Measurements from ENCODE around the gene RLN3. TPM values are rescaled to one million over a fixed set of nuclear protein-coding genes. Genes with fewer than 3 reads are reported as not detected.
"Not testable (repeated sequence)": the region's sequence is repeated elsewhere in the genome, so short reads cannot be mapped to it uniquely, and the experiment has no call there.

The RLN3 gene
- total and polyA plus RNA-seq, 10 donors = 0.35 TPM; not detected in 9

DNA sequence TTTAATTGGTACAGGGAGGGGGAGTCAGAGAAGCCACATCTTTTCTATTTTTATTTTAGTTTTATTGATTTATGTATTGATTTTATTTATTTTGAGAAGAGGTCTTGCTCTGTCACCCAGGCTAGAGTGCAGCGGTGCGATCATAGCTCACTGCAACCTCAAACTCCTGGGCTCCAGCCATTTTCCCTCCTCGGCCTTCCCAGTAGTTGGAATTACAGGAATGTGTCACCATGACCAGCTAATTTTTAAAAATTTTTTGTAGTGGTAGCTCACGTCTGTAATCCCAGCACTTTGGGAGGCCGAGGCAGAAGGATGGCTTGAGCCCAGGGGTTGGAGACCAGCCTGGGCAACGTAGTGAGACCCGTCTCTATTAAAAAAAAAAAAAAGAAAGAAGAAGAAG, 7.8 kb downstream of the RLN3 start:
- TF ChIP-seq POLR2AphosphoS5 (IDR thresholded peaks at IDR 0.05) (no peak), POLR2A (IDR thresholded peaks at IDR 0.05) (no peak)
- TF ChIP-seq, protein P1, sequence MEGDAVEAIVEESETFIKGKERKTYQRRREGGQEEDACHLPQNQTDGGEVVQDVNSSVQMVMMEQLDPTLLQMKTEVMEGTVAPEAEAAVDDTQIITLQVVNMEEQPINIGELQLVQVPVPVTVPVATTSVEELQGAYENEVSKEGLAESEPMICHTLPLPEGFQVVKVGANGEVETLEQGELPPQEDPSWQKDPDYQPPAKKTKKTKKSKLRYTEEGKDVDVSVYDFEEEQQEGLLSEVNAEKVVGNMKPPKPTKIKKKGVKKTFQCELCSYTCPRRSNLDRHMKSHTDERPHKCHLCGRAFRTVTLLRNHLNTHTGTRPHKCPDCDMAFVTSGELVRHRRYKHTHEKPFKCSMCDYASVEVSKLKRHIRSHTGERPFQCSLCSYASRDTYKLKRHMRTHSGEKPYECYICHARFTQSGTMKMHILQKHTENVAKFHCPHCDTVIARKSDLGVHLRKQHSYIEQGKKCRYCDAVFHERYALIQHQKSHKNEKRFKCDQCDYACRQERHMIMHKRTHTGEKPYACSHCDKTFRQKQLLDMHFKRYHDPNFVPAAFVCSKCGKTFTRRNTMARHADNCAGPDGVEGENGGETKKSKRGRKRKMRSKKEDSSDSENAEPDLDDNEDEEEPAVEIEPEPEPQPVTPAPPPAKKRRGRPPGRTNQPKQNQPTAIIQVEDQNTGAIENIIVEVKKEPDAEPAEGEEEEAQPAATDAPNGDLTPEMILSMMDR (IDR thresholded peaks at IDR 0.05 in 8 of 11, conservative IDR thresholded peaks at IDR 0.05 in 3 of 11) = no peak
- H3K27ac ChIP-seq = no peak overlapping the region
- intact Hi-C loops (cut with DNase I; ENCODE audit: low total_unique reads) = loop anchor here (10.0 kb wide), 1 partner anchor 81 kb away; the partner anchor contains the start of gene DCAF15
- no peaks in the 10 kb centered on the region for H3K27me3 ChIP-seq (replicated peaks in 1 of 7)
- H3K36me3 ChIP-seq = peaks cover 0 to 63% (median 21%) of the 10 kb centered on the region in 6 donors
- no peak overlapping the region for H3K4me3 ChIP-seq
- H3K9me3 ChIP-seq = no peaks in the 10 kb centered on the region
- WGBS, 5 donors = 88 to 92% (median 91%) methylated on average over 7 of the region's 7 CpGs
- no peak for DNase-seq
- peaks cover 5 to 64% (median 29%) of the 10 kb centered on the region in 6 donors for H3K4me1 ChIP-seq

DNA sequence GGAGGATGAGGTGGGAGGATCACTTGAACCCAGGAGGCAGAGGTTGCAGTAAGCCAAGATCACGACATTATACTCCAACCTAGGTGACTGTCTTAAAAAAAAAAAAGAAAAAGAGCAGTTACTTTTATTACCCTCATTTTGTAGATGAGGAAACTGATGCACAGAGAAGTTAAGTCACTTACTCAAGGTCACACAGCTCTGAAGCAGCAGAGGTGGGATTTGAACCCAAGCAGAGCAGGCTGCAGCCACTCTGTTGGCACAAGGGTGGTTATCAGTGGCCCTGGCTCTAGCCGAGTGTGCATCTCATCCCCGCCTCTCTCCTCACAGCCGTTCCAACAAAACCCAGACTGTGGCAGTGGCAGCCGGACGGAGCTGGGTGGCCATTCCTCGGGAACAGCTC, 11.2 kb downstream of the RLN3 start:
- intact Hi-C loops (cut with DNase I; ENCODE audit: low total_unique reads) = loop anchor here (10.0 kb wide), 1 partner anchor 84 kb away; the partner anchor contains the start of gene DCAF15

DNA sequence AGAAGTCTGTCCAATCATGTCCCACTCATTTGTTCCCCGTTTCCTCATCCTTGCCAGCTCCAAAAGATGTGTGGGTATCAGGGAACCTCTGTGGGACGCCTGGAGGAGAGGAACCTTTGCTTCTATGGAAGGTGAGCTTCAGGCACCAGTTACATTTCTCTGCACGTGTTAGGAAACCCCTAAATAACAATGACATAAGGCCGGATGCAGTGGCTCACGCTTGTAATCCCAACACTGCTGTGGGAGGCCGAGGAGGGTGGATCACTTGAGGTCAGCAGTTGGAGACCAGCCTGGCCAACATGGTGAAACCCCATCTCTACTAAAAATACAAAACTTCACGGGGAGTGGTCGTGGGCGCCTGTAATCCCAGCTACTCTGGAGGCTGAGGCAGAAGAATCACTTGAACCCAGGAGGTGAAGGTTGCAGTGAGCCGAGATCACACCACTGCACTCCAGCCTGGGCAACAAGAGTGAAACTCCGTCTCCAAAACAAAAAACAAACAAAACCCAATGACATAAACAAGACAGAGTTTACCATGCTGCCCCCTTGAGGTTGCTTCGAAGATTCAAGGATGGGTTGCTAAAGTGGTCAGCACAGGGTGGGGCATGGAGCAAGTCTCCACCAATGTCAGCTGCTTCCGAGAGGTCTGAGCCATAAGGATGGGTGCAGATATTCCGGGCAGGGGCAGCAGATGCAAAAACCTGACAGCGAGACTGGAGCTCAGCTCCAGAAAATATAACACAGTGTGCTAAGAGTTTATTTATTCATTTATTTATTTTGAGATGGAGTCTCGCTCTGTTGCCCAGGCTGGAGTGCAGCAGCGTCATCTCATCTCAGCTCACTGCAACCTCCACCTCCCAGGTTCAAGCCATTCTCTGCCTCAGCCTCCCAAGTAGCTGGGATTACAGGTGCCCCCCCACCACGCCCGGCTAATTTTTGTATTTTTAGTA, 15.0 kb downstream of the RLN3 start:
- Histone ChIP-seq H3K4me1 (peaks cover 4 to 27% (median 10%) of the 10 kb centered on the region in 6 donors), H3K27ac (peak overlapping the region in 7 of 8 donors; percentile 13 to 76 (median 59)), H3K4me3 (peak overlapping the region in 1 of 8 donors; percentile 3), H3K36me3 (peaks cover 0 to 100% (median 52%) of the 10 kb centered on the region in 6 donors)
- H3K27me3 ChIP-seq (replicated peaks in 1 of 7); H3K9me3 ChIP-seq; DNase-seq: not testable (repeated sequence)
- peak in 1 of 3 donors; percentile 18 for TF ChIP-seq POLR2AphosphoS5 (IDR thresholded peaks at IDR 0.05)
- TF ChIP-seq, protein P1 (IDR thresholded peaks at IDR 0.05 in 8 of 11, conservative IDR thresholded peaks at IDR 0.05 in 3 of 11) = peak; percentile 20 to 88 (median 70)
- intact Hi-C loops (cut with DNase I; ENCODE audit: low total_unique reads) = loop anchor here (10.0 kb wide), 1 partner anchor 158 kb away; no protein-coding TSS in a partner anchor
- 57 to 70% (median 64%) methylated on average over 18 to 19 of the region's 19 CpGs for WGBS, 5 donors

More for the DNA sequence above, 11.2 kb downstream of the RLN3 start:
- H3K27ac ChIP-seq = no peak overlapping the region
- no peaks in the 10 kb centered on the region for H3K9me3 ChIP-seq
- peaks cover 4 to 51% (median 11%) of the 10 kb centered on the region in 6 donors for H3K4me1 ChIP-seq
- 92 to 95% (median 93%) methylated on average over 7 of the region's 7 CpGs for WGBS, 5 donors
- no peak overlapping the region for H3K4me3 ChIP-seq
- H3K36me3 ChIP-seq = peaks cover 0 to 97% (median 32%) of the 10 kb centered on the region in 6 donors
- no peaks in the 10 kb centered on the region for H3K27me3 ChIP-seq (replicated peaks in 1 of 7)
- TF ChIP-seq, protein P1 (IDR thresholded peaks at IDR 0.05 in 8 of 11, conservative IDR thresholded peaks at IDR 0.05 in 3 of 11) = no peak
- TF ChIP-seq POLR2A (IDR thresholded peaks at IDR 0.05) (no peak), POLR2AphosphoS5 (IDR thresholded peaks at IDR 0.05) (no peak)
- no peak for DNase-seq

DNA sequence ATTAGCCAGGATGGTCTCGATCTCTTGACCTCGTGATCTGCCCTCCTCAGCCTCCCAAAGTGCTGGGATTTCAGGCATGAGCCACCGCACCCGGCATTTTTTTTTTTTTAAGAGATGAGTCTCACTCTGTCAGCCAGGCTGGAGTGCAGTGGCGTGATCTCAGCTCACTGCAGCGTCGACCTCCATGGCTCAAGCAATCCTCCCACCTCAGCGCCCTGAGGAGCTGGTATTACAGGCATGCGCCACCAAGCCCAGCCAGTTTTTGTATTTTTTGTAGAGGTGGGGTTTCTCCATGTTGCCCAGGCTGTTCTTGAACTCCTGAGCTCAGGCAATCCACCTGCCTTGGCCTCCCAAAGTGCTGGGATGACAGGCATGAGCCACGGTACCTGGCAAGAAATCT, 19.9 kb downstream of the RLN3 start:
- not testable (repeated sequence) for H3K9me3 ChIP-seq; DNase-seq; H3K27me3 ChIP-seq (replicated peaks in 1 of 7); H3K27ac ChIP-seq; H3K4me1 ChIP-seq; H3K4me3 ChIP-seq
- WGBS, 5 donors = 91 to 99% (median 97%) methylated on average over 9 to 10 of the region's 10 CpGs
- intact Hi-C loops (cut with DNase I; ENCODE audit: low total_unique reads) = loop anchor here (10.0 kb wide), 1 partner anchor 163 kb away; no protein-coding TSS in a partner anchor
- H3K36me3 ChIP-seq = peaks cover 0 to 100% (median 74%) of the 10 kb centered on the region in 6 donors
